GM21390 (cell line): ENCODE data around the gene CAMK2D.
"Not testable (repeated sequence)": the region's sequence is repeated elsewhere in the genome, so short reads cannot be mapped to it uniquely, and the experiment has no call there.

Experiments
- ATAC-seq: cut with Tn5 transposase; IDR thresholded peaks from one replicate; pipeline ENCODE4 v1.9.1; 2021; ENCODE audit not compliant: unreplicated experiment

CAMK2D gene

GRCh38 chr4:113763923-113764322, 2.4 kb upstream of the CAMK2D start:
- ATAC-seq, result not testable (repeated sequence)

GRCh38 chr4:113763029-113763285, 1.4 kb upstream of the CAMK2D start:
- ATAC-seq, result no peak

GRCh38 chr4:113762186-113763028, 869 bp upstream of the CAMK2D start:
- ATAC-seq, result peak; percentile 61

GRCh38 chr4:113760795-113761619, 531 bp downstream of the CAMK2D start:
- peak; percentile 14 for ATAC-seq

GRCh38 chr4:113760094-113760794, 1.3 kb downstream of the CAMK2D start:
- no peak for ATAC-seq

GRCh38 chr4:113759696-113760093, 1.8 kb downstream of the CAMK2D start:
- ATAC-seq, result no peak

- ATAC-seq, result no peak
Measured at GRCh38 chr4:113758372-113758771, 3.2 kb downstream of the CAMK2D start.

GRCh38 chr4:113757486-113757885, 4.1 kb downstream of the CAMK2D start:
- no peak for ATAC-seq

- ATAC-seq, result peak; percentile 79
Measured at GRCh38 chr4:113756005-113756410, 5.5 kb downstream of the CAMK2D start.

GRCh38 chr4:113750734-113751133, 10.8 kb downstream of the CAMK2D start:
- ATAC-seq, result no peak

- ATAC-seq, result no peak
Measured at GRCh38 chr4:113750296-113750695, 11.2 kb downstream of the CAMK2D start.

- no peak for ATAC-seq
Measured at GRCh38 chr4:113749178-113749577, 12.4 kb downstream of the CAMK2D start.

GRCh38 chr4:113747949-113748348, 13.6 kb downstream of the CAMK2D start:
- no peak for ATAC-seq

GRCh38 chr4:113745711-113746110, 15.8 kb downstream of the CAMK2D start:
- no peak for ATAC-seq

GRCh38 chr4:113744667-113745240, 16.8 kb downstream of the CAMK2D start:
- no peak for ATAC-seq

GRCh38 chr4:113743690-113744089, 17.8 kb downstream of the CAMK2D start:
- ATAC-seq, result no peak

GRCh38 chr4:113742643-113743042, 18.9 kb downstream of the CAMK2D start:
- no peak for ATAC-seq

GRCh38 chr4:113741956-113742355, 19.6 kb downstream of the CAMK2D start:
- ATAC-seq, result no peak

- ATAC-seq, result no peak
Measured at GRCh38 chr4:113740857-113741379, 20.6 kb downstream of the CAMK2D start.

- no peak for ATAC-seq
Measured at GRCh38 chr4:113739197-113739596, 22.3 kb downstream of the CAMK2D start.

- no peak for ATAC-seq
Measured at GRCh38 chr4:113738251-113738650, 23.3 kb downstream of the CAMK2D start.
